Sigmoid colon (tissue), 3 donors: Measurements from ENCODE around the gene CHRDL1.

Experiments used
- POLR2A ChIP-seq, 2 donors: fragments of 450-650 bp; IDR thresholded peaks; one replicate each; pipeline ENCODE4 v1.6.1; 2016; ENCODE audit warnings: antibody characterized with exemption in 2 of 2, mild to moderate bottlenecking in 2 of 2, moderate library complexity in 2 of 2
- TF ChIP-seq, protein P1 (sequence below), 4 experiments: fragments of 450-650 bp in 3 of 4; fragments of 200-600 bp in 1 of 4; IDR thresholded peaks; one replicate each; pipeline ENCODE4 v1.5.1; 2016 to 2019; ENCODE audit warnings: antibody characterized with exemption in 4 of 4, mild to moderate bottlenecking in 3 of 4, moderate library complexity in 2 of 4

- TF ChIP-seq, protein P1, sequence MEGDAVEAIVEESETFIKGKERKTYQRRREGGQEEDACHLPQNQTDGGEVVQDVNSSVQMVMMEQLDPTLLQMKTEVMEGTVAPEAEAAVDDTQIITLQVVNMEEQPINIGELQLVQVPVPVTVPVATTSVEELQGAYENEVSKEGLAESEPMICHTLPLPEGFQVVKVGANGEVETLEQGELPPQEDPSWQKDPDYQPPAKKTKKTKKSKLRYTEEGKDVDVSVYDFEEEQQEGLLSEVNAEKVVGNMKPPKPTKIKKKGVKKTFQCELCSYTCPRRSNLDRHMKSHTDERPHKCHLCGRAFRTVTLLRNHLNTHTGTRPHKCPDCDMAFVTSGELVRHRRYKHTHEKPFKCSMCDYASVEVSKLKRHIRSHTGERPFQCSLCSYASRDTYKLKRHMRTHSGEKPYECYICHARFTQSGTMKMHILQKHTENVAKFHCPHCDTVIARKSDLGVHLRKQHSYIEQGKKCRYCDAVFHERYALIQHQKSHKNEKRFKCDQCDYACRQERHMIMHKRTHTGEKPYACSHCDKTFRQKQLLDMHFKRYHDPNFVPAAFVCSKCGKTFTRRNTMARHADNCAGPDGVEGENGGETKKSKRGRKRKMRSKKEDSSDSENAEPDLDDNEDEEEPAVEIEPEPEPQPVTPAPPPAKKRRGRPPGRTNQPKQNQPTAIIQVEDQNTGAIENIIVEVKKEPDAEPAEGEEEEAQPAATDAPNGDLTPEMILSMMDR (IDR thresholded peaks at IDR 0.05), result no peak
- TF ChIP-seq POLR2A (IDR thresholded peaks at IDR 0.05), result no peak
These were observed 138.5 kb downstream of the CHRDL1 start for GRCh38 chrX:110657073-110657472.
